Activated CD4-positive, CD25-positive, alpha-beta regulatory T cell treated with anti-CD3 and anti-CD28 coated beads, Interleukin-2, amount 50 U/mL, for 72 hours (primary cell): Measurements from ENCODE around the gene TTPAL.

Experiments
- DNase-seq: peaks from one replicate; pipeline ENCODE4 v3.0.0; 2021

The TTPAL gene, protein sequence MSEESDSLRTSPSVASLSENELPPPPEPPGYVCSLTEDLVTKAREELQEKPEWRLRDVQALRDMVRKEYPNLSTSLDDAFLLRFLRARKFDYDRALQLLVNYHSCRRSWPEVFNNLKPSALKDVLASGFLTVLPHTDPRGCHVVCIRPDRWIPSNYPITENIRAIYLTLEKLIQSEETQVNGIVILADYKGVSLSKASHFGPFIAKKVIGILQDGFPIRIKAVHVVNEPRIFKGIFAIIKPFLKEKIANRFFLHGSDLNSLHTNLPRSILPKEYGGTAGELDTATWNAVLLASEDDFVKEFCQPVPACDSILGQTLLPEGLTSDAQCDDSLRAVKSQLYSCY

DNA sequence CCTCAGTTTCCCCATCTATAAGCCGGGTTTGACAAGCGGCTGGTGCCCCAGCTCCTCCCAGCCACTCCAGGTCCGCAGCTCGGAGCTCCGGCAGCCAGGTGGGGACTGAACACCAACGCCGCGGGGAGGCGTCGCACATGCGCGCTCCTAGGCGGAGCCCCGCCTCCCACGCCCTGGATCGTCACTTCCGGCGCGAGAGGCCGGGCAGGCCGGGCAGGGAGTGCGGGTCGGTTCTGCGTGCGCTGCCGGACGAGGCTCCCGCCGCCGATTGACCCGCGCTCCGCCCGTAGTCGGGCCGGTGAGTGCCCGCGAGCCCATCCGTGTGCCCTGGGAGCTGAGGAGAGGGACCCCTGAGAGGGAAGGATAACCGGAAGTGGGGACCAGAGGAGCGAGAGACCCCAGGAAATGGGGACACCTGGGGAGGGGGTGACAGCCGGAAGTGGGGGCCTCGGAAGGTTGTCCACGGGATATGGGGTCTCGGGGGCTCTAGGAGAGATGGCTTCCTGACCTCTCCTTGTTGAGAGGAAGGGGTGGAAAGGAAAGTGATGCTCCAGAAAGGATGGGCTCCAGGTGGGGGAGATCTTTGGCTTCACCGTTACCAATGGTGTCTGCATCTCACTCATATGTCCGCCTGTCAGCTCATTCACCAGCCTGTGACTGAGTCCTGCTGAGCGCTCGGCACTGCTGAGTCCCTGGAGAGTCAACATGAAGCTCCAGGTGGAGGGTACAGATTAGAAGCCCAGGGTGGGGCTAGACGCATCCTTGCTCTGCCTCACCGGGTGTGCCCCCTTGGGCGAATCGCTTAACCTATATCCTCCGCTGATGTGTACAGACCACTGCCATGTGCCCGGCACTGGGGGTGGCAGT lies at the start of gene TTPAL:
Gene TTPAL (plus strand): TSS at position 181 of the 867 bp plus-strand sequence. CDS start 4,126 bp downstream, outside the sequence.
- DNase-seq = peak; percentile 91

DNA sequence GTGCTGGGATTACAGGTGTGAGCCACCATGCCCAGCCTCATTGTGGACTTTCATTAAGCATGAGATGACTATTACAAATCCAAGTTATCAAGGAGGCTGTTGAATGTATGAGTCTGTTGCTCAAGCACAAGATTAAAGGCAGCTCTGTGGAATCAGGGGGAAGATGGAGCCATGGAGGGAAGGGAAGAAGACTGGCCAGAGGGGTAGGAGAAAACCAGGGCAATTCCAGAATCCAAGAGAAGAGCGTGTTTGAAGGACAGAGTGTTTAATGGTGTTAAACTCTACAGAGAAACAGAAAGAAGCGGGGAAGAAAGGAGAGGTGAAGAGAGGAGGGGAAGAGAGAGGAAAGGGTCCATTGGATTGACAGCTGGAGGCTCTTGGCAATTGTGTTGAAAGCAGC lies 49.8 kb upstream of the TTPAL start:
- no peak for DNase-seq

DNA sequence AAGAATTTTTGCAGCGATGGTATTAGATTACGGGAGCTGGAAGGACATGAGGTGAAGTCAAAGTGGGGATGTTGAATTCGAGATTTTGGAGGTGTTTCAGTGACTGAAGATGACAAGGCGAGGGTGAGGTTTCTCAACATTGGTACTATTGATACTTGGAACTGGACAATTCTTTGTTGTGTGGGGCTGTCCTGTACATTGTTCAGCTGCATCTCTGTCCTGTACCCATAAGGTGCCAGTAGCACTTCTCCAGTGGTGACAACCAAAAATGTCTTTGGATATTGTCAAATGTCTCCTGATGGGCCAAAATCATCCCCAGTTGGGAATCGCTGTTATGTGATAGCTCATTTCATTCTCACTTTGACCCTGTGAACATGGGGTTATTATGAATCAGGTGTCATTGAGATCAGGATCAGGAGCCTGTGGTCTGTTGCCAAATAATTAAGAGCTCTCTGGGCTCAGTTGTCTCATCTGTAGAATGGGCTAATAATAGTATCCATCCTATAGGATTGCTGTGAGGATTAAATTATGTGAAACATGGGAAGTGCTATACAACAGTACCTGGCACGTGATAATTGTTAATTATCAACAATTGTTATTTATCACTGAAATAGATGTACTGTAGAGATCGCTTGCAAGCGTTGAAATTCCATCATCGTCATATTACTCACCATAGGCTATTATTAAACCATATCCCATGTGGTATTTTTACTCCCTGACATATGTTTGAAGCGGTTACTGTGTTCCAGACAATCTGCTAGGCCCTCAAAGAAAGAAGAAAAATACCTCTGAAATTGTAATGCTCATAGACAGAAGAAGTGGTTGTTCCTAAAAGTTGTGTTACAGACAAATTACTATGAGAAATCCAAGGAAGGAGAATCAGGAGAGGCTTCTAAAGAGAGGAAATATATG lies 48.5 kb upstream of the TTPAL start:
- DNase-seq = no peak

DNA sequence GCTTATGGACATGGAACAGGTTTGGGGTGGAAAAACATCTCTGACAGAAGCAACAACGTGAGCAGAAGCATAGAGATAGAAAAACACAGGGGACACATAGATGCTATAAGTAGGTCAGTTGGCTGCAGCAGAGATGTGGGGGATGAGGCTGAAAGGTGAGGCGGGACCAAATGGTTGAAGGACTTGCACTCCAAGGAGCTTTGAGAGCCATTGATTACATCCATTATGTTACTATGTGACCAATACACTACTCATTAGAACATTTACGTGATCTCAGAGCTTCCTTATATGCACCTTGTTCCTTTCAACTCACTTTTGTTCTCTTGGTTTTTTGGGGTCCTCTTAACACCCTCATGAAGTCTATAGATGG lies 47.9 kb upstream of the TTPAL start:
- DNase-seq = no peak

DNA sequence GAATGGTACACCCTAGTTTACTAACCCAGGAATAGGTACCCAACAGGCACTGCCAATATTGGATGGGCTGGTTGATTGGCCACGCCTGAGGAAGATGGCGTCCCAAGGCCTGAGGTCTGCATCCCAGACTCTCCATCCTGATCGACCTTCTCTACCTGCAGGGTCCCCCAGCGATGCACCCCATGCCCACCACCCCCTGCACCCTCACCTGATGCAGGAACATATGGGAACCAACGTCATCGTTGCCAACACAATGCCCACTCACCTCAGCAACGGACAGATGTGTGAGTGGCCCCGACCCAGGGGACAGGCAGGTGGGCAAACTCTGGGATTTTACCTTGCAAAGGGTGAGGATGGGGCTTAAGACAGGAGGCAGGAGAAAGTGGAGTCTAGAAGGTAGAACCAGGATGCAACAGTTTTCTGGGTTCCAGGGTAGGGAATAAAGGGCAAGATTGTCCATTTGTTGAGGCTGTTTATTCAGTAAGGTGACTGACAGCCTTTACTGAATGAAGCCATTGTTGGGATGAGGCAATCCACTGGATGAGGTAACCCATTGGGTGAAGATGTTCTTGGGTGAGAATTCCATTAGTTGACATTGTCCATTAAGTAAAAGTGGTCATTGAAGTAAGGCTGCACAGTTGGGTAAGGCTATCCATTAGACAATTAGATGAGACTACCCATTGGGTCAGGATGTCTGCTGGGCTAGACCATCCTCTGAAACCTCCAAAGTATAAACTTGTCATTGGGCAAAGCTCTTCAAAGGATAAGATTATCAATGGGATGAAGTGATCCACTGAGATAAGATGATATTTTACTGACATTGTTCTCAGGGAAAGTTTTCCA lies 47.3 kb upstream of the TTPAL start:
- no peak for DNase-seq

DNA sequence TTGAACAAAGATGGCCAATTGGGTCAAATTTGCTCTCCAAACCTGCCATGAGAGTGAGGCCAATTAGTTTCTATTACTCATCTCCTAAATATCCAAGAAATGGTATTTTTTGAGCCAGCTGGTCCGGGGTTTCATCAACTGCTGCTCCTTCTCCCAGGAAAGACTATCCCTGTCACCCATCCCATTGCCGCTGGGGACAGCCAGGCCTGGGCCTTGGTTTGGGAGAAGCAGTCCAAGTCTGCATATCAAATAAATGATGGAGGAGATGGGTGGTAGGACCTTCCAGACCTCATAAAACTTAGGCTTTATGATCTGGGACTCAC lies 46.7 kb upstream of the TTPAL start:
- no peak for DNase-seq

DNA sequence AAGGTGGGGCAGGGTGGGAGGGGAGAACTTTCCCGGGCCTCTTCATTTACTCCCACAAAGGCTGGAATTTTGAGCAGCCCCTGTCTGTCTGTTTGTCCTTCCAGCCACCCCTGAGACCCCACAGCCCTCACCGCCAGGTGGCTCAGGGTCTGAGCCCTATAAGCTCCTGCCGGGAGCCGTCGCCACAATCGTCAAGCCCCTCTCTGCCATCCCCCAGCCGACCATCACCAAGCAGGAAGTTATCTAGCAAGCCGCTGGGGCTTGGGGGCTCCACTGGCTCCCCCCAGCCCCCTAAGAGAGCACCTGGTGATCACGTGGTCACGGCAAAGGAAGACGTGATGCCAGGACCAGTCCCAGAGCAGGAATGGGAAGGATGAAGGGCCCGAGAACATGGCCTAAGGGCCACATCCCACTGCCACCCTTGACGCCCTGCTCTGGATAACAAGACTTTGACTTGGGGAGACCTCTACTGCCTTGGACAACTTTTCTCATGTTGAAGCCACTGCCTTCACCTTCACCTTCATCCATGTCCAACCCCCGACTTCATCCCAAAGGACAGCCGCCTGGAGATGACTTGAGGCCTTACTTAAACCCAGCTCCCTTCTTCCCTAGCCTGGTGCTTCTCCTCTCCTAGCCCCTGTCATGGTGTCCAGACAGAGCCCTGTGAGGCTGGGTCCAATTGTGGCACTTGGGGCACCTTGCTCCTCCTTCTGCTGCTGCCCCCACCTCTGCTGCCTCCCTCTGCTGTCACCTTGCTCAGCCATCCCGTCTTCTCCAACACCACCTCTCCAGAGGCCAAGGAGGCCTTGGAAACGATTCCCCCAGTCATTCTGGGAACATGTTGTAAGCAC lies 46.0 kb upstream of the TTPAL start:
- DNase-seq = no peak

DNA sequence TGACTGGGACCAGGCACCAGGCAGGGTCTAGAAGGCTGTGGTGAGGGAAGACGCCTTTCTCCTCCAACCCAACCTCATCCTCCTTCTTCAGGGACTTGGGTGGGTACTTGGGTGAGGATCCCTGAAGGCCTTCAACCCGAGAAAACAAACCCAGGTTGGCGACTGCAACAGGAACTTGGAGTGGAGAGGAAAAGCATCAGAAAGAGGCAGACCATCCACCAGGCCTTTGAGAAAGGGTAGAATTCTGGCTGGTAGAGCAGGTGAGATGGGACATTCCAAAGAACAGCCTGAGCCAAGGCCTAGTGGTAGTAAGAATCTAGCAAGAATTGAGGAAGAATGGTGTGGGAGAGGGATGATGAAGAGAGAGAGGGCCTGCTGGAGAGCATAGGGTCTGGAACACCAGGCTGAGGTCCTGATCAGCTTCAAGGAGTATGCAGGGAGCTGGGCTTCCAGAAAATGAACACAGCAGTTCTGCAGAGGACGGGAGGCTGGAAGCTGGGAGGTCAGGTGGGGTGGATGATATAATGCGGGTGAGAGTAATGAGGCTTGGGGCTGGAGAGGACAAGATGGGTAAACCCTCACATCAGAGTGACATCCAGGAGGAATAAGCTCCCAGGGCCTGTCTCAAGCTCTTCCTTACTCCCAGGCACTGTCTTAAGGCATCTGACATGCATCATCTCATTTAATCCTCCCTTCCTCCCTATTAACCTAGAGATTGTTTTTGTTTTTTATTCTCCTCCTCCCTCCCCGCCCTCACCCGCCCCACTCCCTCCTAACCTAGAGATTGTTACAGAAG lies 45.2 kb upstream of the TTPAL start:
- no peak for DNase-seq

DNA sequence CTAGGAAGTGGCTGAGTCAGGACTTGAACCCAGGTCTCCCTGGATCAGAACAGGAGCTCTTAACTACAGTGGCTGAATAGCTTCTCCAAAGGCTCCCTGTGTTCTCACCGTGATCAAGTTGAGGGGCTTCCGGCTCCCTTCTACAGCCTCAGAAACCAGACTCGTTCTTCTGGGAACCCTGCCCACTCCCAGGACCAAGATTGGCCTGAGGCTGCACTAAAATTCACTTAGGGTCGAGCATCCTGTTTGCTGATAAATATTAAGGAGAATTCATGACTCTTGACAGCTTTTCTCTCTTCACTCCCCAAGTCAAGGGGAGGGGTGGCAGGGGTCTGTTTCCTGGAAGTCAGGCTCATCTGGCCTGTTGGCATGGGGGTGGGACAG lies 44.6 kb upstream of the TTPAL start:
- DNase-seq = no peak

DNA sequence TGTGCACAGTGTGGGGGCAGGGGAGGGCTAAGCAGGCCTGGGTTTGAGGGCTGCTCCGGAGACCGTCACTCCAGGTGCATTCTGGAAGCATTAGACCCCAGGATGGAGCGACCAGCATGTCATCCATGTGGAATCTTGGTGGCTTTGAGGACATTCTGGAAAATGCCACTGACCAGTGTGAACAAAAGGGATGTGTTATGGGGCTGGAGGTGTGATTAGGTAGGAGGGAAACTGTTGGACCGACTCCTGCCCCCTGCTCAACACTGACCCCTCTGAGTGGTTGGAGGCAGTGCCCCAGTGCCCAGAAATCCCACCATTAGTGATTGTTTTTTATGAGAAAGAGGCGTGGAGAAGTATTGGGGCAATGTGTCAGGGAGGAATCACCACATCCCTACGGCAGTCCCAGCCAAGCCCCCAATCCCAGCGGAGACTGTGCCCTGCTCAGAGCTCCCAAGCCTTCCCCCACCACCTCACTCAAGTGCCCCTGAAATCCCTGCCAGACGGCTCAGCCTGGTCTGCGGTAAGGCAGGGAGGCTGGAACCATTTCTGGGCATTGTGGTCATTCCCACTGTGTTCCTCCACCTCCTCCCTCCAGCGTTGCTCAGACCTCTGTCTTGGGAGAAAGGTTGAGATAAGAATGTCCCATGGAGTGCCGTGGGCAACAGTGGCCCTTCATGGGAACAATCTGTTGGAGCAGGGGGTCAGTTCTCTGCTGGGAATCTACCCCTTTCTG lies 44.0 kb upstream of the TTPAL start:
- DNase-seq = no peak

DNA sequence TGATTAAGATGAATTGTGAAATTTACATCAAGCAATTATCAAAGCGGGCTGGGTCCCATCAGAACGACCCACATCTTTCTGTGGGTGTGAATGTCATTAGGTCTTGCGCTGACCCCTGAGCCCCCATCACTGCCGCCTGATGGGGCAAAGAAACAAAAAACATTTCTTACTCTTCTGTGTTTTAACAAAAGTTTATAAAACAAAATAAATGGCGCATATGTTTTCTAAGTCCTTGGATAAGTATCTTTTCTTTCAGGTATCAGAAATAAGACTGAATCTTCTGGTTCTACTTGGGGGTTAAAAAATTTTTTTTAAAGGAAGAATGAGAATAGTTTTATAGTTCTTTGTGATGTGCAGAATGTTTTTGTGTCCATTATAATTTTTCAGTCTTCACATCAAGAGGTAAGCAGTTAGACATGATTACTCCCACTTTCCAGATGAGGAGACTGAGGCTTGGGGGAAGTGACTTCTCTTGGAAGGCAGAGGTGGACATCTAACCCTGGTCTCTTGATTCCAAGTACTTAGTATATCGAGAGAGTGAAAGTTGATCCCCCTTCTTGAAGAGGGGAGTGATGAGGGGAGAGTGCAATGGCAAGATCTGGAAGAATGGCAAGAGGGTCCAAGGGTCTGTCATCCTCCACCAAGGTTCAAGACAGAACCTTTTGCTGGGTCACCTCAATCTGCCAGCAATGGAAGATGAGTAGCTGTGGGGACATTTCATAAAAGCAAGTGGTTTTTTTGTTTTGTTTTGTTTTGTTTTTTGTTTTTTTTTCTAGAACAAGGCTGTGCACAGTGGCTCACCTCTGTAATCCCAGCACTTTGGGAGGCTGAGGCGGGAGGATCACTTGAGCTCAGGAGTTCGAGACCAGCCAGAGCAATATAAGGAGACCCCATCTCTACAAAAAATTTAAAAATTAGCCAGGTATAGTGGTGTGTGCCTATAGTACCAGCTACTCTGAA lies 42.8 kb upstream of the TTPAL start:
- no peak for DNase-seq

DNA sequence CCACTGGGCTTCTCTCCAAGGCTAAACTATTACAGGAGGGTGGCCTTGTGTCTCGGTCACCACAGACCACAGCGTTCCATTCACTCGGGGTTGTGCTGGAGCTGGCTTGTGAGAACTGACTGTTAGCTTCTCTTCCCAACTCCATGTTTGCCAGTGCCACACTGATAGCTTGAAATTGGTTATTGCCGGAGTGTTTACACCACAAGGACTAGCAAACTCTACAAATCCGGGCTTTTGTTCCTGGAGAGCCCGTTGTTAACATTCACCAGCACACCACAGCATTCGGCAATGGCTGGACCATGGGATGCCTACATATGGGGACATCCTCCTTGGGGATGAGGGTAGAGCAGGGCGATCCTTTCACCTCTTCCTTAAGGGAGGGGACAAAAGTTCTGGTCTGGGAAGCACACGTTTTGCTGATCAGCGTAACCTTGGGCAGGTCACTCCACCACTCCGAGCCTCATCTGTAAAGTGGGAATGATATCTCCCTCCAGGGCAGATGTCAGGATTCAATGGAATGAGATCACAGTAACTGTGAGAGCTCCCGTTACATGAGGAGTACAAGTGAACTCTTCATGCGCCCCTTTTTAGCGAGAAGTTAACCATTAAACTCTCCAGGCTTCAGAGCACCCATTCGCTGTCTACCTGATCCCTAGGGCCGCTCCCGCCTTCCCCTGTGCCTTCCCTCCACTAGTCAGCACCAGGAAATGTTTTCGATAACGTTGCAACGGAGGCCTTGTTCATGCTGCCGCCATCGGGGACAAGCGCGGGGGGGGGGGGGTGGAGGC lies 41.7 kb upstream of the TTPAL start:
- DNase-seq = no peak

DNA sequence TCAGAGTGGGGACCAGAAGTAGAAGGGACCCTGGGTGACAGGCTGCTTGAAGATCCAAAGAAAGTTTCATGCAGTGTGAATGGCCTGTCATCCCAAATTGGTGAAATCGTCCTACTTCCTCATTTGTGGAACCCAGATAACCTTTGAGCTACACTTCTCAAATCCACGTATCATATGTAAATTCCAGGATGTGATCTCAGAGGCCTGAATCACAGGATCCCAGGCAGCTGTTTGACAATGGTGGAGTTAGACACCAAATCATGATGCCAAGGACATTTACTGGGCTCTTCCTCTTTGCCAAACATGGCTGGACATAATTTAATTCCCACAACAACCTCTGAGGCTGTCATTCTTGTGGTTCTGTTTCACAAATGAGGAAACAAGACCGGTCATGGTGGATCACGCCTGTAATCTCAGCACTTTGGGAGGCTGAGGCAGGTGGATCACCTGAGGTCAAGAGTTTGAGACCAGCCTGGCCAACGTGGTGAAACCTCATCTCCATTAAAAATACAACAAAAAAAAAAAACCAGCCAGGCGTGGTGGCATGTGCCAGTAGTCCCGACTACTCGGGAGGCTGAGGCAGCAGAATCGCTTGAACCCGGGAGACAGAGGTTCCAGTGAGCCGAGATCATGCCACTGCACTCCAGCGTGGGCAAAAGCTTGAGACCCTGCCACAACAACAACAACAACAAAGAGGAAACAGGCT lies 39.9 kb upstream of the TTPAL start:
- DNase-seq = no peak

DNA sequence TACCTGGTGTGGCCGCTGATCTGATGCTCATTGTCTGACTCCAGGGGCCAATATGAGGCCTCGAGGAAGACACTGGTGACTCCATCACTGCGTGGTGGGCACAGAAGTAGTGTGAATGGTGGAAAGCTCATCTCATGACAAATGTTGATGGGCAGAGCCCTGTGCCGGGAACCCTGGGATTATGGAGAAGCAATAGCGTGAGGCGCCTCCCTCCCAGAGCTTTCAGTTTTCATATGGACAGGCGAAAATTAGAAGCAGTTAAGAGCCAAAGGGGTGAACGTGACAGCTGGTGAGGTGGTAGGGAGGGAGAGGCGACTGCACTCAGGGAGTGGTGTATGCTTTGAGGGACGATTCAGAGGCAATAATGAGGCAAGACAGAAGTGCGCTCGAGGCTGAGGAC lies 39.3 kb upstream of the TTPAL start:
- DNase-seq = no peak

DNA sequence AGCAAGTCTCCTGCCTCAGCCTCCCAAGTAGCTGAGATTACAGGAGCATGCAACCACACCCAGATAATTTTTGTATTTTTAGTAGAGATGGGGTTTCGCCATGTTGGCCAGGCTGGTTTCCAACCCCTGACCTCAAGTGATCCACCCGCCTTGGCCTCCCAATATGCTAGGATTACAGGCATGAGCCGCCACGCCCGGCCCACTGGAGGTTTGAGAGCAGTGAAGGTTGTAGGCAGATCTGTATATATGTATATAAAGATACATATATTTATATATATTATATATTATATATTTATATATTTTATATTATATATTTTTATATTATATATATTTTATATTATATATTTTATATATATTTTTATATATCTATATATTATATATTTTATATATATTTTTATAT lies 38.2 kb upstream of the TTPAL start:
- DNase-seq = no peak

DNA sequence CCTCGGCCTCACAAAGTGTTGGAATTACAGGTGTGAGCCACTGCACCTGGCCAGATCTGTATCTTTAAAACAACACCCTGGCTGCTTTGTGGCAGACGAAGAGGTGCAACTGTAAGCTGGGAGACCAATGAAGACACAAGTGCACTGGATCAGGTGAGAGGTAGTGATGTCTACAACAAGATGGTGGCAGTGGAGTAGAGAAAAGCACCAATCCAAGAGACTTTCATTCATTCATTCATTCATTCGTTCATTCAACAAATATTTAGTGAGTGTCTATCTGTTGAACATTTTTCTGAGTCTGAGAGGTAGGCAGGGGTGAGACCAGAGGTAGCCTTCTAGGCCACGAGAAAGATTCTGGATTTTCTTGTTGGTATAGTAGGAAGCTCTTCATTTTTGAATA lies 36.9 kb upstream of the TTPAL start:
- DNase-seq = no peak

DNA sequence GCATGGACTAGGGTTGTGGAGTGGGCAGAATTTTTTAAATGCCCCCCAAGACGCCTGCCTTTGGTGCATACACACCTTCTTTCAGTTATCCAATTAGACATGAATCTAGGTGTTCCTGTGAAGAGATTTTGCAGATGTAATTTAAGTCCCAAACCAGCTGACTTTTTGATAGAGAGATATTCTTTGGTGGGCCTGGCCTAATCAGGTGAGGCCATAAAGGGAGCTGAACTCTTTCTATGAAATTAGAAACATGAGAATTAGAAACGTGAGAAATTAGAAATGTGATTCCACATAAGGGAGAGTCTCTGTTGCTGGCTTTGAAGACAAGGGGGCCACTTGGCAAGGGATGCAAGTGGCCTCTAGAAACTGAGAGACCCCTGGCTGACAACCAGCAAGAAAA lies 36.4 kb upstream of the TTPAL start:
- DNase-seq = no peak
